DMS114 treated with DMSO at 0.1 percent for 48 hours (cell line): ENCODE data around the gene SLC35F3.

Experiments
- DNase-seq: peaks from one replicate; lab custom pipeline; 2025; ENCODE audit not compliant: unreplicated experiment; lab: John Stamatoyannopoulos, UW

The SLC35F3 gene

DNA sequence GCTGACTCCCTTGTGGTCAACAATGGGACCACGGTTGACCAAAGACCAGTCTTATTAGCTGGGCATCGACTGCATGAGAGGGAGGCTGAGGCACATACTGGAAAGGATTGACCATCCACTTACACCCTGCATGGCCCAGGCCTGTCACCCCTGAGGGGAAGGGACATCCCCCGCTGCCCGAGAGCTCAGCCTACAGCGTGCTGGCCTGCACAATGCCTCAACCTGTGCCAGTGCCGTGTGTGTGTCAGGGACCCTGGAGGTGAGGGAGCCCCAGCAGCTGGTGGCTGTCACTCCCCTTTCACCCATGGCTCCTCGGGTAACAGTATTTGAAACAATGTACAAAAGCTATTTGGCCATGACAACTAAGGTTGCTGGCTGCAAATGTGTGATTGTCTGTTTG lies 67.3 kb downstream of the SLC35F3 start:
- no peak for DNase-seq

GRCh38 chr1:233972563-233972950 lies 68.1 kb downstream of the SLC35F3 start:
- DNase-seq, result no peak

DNA sequence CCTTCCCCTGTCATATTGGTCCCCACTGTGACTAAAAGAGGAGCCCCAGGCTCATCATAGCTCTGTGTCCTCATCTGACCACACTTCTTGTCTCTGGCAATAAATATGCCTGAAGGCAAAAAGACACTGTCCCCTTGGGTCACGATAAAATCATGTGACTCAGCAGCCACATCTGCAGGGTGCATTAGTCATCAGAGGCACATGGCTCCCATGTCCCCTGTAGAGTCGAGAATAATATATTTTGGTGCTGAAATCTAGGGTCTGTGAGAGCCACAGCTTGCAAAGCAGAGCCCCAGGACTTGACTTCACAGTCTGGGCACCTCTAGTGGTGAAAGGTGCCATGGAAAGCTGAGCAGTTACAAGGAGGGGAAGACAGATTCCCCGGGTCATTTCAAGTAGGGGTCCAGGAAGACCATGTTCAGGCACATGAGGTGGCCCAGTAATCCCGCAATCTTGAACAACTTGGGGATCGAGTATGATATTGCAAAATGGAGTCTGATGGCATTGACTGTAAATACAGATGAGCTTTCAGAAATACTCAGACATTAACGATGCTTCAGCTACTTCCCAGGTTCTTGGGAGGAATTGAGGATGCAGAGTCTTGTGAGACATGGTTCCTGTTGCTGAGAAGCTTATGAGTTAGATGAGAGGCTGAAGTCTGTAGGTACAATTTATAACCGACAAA lies 68.6 kb downstream of the SLC35F3 start:
- no peak for DNase-seq

- DNase-seq, result no peak
Measured at GRCh38 chr1:233975486-233975885, 71.0 kb downstream of the SLC35F3 start.

DNA sequence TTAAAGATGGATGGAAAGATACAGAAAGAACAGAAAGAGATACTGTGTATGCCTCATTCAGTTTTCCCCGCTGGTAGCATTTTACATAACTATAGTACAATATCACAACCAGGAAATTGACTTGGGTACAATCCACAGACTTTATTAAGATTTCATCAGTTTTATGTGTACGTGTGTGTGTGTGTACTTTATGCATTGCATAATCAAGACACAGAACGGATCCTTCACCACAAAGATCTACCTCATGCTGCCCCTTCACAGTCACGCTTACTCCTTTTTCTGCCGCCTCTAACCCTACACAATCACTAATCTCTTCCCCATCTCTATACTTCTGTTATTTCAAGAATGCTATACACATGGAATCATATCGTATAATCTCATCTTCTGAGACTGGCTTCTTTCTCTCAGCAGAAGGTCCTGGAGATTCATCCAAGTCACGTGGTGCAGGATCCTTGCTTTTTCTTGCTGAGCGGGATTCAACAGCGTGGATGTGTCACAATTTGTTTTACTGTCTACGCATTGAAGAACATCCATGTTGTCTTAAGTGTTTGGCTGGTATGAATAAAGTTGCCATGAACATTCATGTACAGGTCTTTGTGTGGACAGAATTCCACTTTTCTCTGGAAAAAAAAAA lies 76.7 kb downstream of the SLC35F3 start:
- DNase-seq, result no peak

DNA sequence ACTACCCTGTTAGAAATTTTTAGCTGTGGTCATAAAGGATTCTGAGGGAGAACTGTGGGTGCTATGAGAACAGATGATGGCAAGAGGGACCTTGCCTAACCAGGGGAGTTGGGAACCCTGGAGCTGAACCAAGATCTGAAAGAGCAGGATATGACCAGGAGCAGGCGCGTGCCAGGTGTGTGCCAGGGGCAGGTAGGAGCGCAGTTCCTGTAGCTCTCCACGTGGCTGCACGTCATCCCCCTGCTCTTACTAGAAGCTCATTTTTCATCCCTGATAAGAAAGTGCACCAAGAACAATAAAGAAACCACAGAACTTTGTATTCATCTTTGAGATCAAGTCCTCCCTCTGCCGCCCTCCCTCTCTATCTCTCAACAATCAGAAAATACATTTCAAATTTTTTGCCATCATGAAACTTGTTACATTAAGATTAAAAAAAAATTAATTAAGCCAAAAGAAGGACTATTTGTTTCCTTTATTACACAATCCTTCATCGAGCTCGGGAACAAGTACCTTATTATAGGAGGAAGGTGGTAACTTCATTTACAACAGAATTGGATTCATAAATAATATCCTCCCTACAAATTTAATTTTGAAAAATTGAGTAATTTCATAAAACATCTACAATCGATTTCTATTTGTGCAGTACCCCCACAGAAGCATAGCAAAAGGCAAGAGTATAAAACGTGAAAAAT lies 78.5 kb downstream of the SLC35F3 start:
- DNase-seq, result no peak

GRCh38 chr1:233983811-233984210 lies 79.3 kb downstream of the SLC35F3 start:
- DNase-seq, result no peak

DNA sequence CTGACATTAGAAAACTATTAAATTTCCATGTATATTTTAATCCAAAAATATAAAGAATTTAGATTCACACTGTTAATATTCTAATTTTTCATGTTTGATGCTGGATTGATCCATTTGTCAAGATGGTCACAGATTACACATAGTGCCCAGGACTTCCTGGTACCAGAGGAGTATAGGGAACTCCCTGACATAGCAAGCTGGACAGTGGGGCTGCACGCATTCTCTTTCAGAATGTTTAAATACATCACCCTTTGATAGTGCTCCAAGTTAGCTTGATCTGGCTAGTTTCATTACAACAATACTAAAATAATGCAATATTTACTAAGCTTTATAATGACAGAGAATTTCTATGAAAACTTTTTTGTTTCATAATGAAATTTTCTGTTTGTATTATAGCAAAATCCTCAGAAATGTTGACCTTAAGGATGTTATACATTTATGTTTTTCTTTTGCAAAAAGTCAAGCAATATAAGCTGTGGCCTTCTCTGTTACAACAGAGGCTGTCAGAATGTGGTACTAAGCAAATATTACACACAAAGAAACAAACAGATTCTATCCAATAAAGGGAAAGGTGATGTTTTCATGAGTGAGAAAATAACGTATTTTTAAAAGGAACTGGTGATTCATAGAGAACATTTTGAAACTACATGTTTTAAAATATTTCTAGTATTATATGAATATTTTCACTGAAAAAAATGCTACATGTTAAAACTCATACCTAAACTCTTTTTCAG lies 84.7 kb downstream of the SLC35F3 start:
- no peak for DNase-seq

DNA sequence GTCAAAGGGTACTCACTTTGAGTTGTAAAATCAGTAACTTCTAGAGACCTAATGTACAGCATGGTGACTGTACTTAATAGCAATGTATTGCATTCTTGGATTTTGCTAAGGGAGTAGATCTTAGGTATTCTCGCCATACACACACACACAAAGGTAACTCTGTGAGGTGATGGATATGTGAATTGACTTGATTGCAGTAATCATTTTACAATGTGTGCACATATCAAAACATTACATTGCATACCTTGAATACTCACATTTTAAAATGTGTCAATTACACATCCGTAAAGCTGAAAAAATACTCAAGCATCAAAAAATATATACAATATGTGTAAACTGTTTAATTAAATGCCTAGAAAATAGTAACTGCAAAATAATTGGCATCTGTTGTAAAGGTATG lies 86.0 kb downstream of the SLC35F3 start:
- no peak for DNase-seq

DNA sequence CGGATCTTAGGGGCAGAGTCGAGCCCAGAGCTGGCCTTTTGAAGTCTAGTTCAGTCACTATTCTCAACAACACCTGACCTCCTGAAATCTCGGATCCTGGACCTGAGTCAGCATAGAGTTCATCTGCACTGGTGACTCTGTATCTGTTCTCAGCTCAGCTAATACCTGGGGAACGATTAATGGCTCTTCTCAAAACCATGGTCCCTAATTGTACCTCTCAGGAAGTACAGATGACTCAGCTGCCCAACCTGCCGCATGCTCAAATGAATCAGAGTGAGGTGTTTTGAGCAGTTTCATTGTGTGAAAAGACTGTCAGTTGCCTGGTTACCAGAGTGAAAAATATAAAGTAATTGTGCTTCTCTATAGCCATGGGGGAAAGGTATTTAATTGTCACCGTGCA lies 89.2 kb downstream of the SLC35F3 start:
- no peak for DNase-seq

GRCh38 chr1:233994112-233994511 lies 89.6 kb downstream of the SLC35F3 start:
- no peak for DNase-seq

GRCh38 chr1:233998456-233998855 lies 94.0 kb downstream of the SLC35F3 start:
- DNase-seq, result no peak

DNA sequence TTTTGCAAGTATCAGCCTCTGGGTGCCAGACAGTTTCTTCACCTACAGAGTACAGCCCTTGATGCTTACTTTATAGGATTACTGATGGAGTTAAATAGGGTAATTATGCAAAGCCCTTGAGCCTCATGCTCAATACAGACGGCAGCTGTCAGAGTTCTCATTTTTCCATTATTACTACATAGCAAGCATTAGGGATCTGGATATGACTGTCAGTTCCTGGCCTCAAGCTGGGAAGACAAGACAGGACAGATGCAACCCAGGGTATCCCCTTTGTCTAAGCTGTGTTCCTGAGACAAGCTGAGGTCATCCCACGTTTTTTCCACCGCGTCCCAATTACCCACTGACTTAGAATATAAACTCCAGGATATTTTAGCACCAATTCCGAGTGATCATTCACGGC lies 94.4 kb downstream of the SLC35F3 start:
- DNase-seq, result no peak

- no peak for DNase-seq
Measured at GRCh38 chr1:234000557-234001041, 96.1 kb downstream of the SLC35F3 start.

GRCh38 chr1:234001817-234002216 lies 97.3 kb downstream of the SLC35F3 start:
- no peak for DNase-seq

- DNase-seq, result no peak
Measured at GRCh38 chr1:234004591-234004990, 100.1 kb downstream of the SLC35F3 start.

DNA sequence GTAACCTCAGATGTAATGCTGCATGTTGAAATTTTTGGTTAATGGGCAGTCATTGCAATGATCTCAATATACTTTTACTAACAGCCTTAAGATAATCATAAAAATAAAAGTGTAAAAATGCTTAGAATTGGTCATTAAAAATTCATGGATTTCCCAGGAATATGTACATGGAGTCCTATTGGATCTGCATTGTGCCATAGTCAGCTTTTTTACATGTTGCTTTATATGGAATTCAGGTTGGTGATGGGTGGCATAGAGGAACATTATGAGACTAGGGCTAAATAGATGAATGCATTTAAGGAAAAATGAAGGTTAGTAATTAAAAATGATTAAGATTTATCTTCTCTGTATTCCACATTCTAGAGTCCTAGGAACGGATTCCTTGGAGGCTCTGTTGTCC lies 103.2 kb downstream of the SLC35F3 start:
- DNase-seq, result no peak

DNA sequence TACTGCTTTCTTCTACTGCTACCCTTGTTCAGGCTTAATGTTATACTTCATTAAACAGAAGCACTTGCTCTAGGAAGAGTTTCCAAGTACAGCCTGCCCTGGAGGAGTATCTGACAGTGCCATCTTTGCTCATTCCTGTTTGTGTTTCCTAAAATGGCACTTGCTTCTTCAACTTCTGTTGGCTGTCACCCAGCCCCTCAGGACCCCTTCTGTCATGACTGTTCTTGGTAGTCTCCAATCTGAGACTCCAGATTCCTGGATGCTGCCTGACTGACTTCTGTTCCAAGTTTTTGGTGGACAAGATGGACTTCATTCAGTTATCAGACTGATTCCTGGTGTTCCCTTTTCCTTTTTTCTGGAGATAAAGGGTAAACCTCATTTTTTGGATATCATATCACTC lies 104.1 kb downstream of the SLC35F3 start:
- DNase-seq, result no peak

DNA sequence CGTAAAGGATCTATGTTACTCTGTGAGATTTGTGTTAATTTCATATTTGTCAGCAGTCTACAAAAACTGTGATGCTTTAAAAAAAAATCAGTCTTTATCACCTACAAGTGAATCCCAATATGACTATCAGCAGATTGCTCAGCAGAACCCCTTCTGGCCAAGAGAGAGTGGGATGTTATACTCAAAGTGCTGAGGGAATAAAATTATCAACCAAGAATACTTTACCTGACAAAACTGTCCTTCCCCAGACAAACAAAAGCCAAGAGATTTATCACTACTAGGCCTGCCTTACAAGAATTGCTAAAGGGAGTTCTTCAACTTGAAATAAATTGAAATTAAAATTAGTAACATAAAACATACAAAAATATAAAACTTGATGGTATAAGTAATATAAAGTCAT lies 105.2 kb downstream of the SLC35F3 start:
- no peak for DNase-seq

GRCh38 chr1:234014208-234014607 lies 109.7 kb downstream of the SLC35F3 start:
- no peak for DNase-seq

GRCh38 chr1:234018816-234019215 lies 114.3 kb downstream of the SLC35F3 start:
- DNase-seq, result no peak

DNA sequence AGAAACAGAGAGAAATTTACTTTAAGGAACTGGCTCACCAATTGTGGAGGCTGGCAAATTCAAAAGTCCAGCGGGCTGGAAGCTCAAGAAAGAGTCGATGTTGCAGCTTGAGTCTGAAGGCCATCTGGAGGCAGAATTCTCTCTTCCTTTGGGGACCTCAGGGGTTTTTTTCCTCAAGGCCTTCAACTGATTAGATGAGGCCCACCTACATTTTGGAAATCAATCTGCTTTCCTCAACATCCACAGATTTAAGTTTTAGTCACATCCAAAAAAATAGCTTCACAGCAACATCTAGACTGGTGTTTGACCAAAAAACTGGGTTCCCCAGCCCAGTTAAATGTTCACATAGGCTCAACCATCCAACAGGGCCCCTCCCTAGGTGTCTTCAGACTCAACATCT lies 114.9 kb downstream of the SLC35F3 start:
- DNase-seq, result no peak
